HepG2 (cell line): Measurements from ENCODE around the gene TP53BP2. TPM values are rescaled to one million over a fixed set of nuclear protein-coding genes. Genes with fewer than 3 reads are reported as not detected.

Experiments used
- BCL6 ChIP-seq: IDR thresholded peaks from 2 replicates; pipeline ENCODE4 v1.6.1; 2016; ENCODE audit warnings: missing genetic modification reagents, missing compliant biosample characterization
- HMG20A ChIP-seq: IDR thresholded peaks from 2 replicates; pipeline ENCODE4 v1.6.1; 2016; ENCODE audit warnings: borderline replicate concordance
- IKZF4 ChIP-seq: sonication (generic); formaldehyde crosslinking; IDR thresholded peaks from 2 replicates; pipeline ENCODE4 v1.5.1; 2020; ENCODE audit warnings: borderline replicate concordance, mild to moderate bottlenecking, low read depth, missing genetic modification reagents; ENCODE audit errors: not compliant biosample characterization
- MYPOP ChIP-seq: sonication (generic); formaldehyde crosslinking; IDR thresholded peaks from 2 replicates; pipeline ENCODE4 v1.8.1; 2023; ENCODE audit warnings: mild to moderate bottlenecking, moderate library complexity, missing genetic modification reagents
- MZF1 ChIP-seq: sonication (generic); formaldehyde crosslinking; IDR thresholded peaks from 2 replicates; pipeline ENCODE4 v1.8.1; 2023; ENCODE audit warnings: mild to moderate bottlenecking, missing genetic modification reagents, borderline replicate concordance
- NCOA1 ChIP-seq: sonication (generic); formaldehyde crosslinking; IDR thresholded peaks from 2 replicates; pipeline ENCODE4 v1.9.0; 2021; ENCODE audit warnings: missing genetic modification reagents
- NKX3-1 ChIP-seq: sonication (generic); formaldehyde crosslinking; IDR thresholded peaks from 2 replicates; pipeline ENCODE4 v1.5.0; 2020; ENCODE audit warnings: missing genetic modification reagents
- PATZ1 ChIP-seq: sonication (generic); formaldehyde crosslinking; IDR thresholded peaks from 2 replicates; pipeline ENCODE4 v1.4.0; 2020; ENCODE audit warnings: missing genetic modification reagents
- SMAD3 ChIP-seq: sonication (generic); formaldehyde crosslinking; IDR thresholded peaks from 2 replicates; pipeline ENCODE4 v1.4.0; 2020; ENCODE audit warnings: missing genetic modification reagents
- SOX13 ChIP-seq, 3 experiments: fragments of 450-650 bp in 1 of 3; sonication (generic) in 1 of 3; formaldehyde crosslinking in 1 of 3; IDR thresholded peaks in 2 of 3; conservative IDR thresholded peaks in 1 of 3; 2 replicates each; pipeline versions ENCODE4 v1.5.0 to v1.6.1; 2016 to 2020; ENCODE audit warnings: antibody characterized with exemption in 1 of 3, mild to moderate bottlenecking in 1 of 3, missing compliant biosample characterization in 1 of 3, missing genetic modification reagents in 1 of 3, moderate library complexity in 1 of 3
- STAT5B ChIP-seq: sonication (generic); formaldehyde crosslinking; IDR thresholded peaks from 2 replicates; pipeline ENCODE4 v1.4.0; 2020; ENCODE audit warnings: missing genetic modification reagents
- TCF7 ChIP-seq: sonication (generic); IDR thresholded peaks from 2 replicates; pipeline ENCODE4 v1.6.1; 2016; ENCODE audit warnings: antibody characterized with exemption, low read depth
- THYN1 ChIP-seq: sonication (generic); formaldehyde crosslinking; IDR thresholded peaks from 2 replicates; pipeline ENCODE4 v1.8.1; 2023; ENCODE audit warnings: low read depth, mild to moderate bottlenecking, moderate library complexity, missing genetic modification reagents, borderline replicate concordance
- TOPORS ChIP-seq: sonication (generic); formaldehyde crosslinking; IDR thresholded peaks from 2 replicates; pipeline ENCODE4 v1.8.0; 2023; ENCODE audit warnings: mild to moderate bottlenecking, missing genetic modification reagents
- ZBTB7A ChIP-seq: sonication (generic); formaldehyde crosslinking; IDR thresholded peaks from 2 replicates; pipeline ENCODE4 v1.8.0; 2022; ENCODE audit warnings: mild to moderate bottlenecking, missing genetic modification reagents
- ZNF235 ChIP-seq: sonication (generic); formaldehyde crosslinking; IDR thresholded peaks from 2 replicates; pipeline ENCODE4 v1.8.1; 2023; ENCODE audit warnings: mild to moderate bottlenecking, missing genetic modification reagents, borderline replicate concordance
- ZNF510 ChIP-seq: sonication (generic); formaldehyde crosslinking; IDR thresholded peaks from 2 replicates; pipeline ENCODE4 v1.4.0; 2020; ENCODE audit warnings: low read depth, mild to moderate bottlenecking, missing genetic modification reagents
- ZSCAN9 ChIP-seq: IDR thresholded peaks from 2 replicates; pipeline ENCODE4 v1.6.1; 2016; ENCODE audit warnings: borderline replicate concordance
- polyA plus RNA-seq, 8 experiments: library from polyadenylated mRNA; depleted of rRNA in 3 of 8; stranded (reverse) in 7 of 8; unstranded in 1 of 8; fragments of >200 nt; fragmentation: Illumina TruSeq in 4 of 8; extraction: Trizol in 4 of 8; gene quantifications; 2 replicates each; pipeline versions ENCODE4 v1.2.1 to v1.2.3, GENCODE V29; 2011 to 2016; ENCODE audit warnings: low read depth in 4 of 8, missing spikeins in 1 of 8, mixed read lengths in 1 of 8; ENCODE audit not compliant: insufficient read depth in 1 of 8
- total RNA-seq, 5 experiments: library from RNA; depleted of rRNA; stranded (reverse); fragments of >200 nt; fragmentation: Illumina TruSeq; extraction: Trizol; gene quantifications; 2 replicates each; pipeline ENCODE4 v1.2.3, GENCODE V29; 2016; ENCODE audit warnings: low read depth in 1 of 5

TP53BP2 gene
- total and polyA plus RNA-seq, 2 of the 13 experiments (the other 11 are each of a cell fraction or from before 2014, with no cell fraction given) = 10.0 to 14.0 TPM

- no peak for TF ChIP-seq ZSCAN9 (CRISPR knock-in tag)
- no peak for TF ChIP-seq ZNF235 (CRISPR knock-in tag)
- TF ChIP-seq HMG20A (CRISPR knock-in tag) = no peak
- TF ChIP-seq NCOA1 = no peak
- TF ChIP-seq ZNF510 = no peak
- no peak for TF ChIP-seq MZF1
- TF ChIP-seq PATZ1 (CRISPR knock-in tag) = no peak
- no peak for TF ChIP-seq TOPORS (CRISPR knock-in tag)
- TF ChIP-seq ZBTB7A = no peak
- no peak for TF ChIP-seq IKZF4
- 0 out of 2 replicates have a peak, but pooled peaks have one; percentile 39 for TF ChIP-seq TCF7
- TF ChIP-seq THYN1 (CRISPR knock-in tag) = no peak
- no peak for TF ChIP-seq STAT5B (CRISPR knock-in tag)
- 0 out of 2 replicates have a peak, but pooled peaks have one; percentile 20 for TF ChIP-seq BCL6
- no peak for TF ChIP-seq MYPOP (CRISPR knock-in tag)
- TF ChIP-seq SMAD3 (CRISPR knock-in tag) = no peak
- TF ChIP-seq SOX13 (IDR thresholded peaks at IDR 0.05) = no peak
- TF ChIP-seq SOX13 (CRISPR knock-in tag; conservative IDR thresholded peaks at IDR 0.05 in 1 of 2, IDR thresholded peaks at IDR 0.05 in 1 of 2) = peak in 1 of 2 experiments; percentile 32; a peak in 1 of 4 replicates
- no peak for TF ChIP-seq NKX3-1 (CRISPR knock-in tag)
Observed at GRCh38 chr1:223765719-223766340, 79.9 kb downstream of the TP53BP2 start (continued).
